SIG-M5 treated with dmso at 0.1 percent for 504 hours (cell line): ENCODE measurements around the gene THPO.

ENCODE experiments used
- DNase-seq: peaks from one replicate; lab custom pipeline; 2025; ENCODE audit not compliant: unreplicated experiment; lab: John Stamatoyannopoulos, UW

Gene THPO

GRCh38 chr3:184377882-184378445, at the start of gene THPO:
Gene THPO (minus strand): TSS chr3:184378207. CDS start chr3:184376259, 1,948 bp downstream.
- DNase-seq, result no peak

GRCh38 chr3:184426691-184427141, 48.7 kb upstream of the THPO start:
- DNase-seq, result no peak

GRCh38 chr3:184423561-184423960, 45.6 kb upstream of the THPO start:
- DNase-seq, result peak; percentile 32

- no peak for DNase-seq
These were observed 41.2 kb upstream of the THPO start for GRCh38 chr3:184419171-184419570.

- DNase-seq, result peak; percentile 63
These were observed 39.8 kb upstream of the THPO start for GRCh38 chr3:184417619-184418327.

- no peak for DNase-seq
These were observed 37.1 kb upstream of the THPO start for GRCh38 chr3:184415203-184415490.

GRCh38 chr3:184414418-184415202, 36.6 kb upstream of the THPO start:
- DNase-seq, result no peak

- no peak for DNase-seq
These were observed 32.0 kb upstream of the THPO start for GRCh38 chr3:184409946-184410500.

- DNase-seq, result no peak
These were observed 31.4 kb upstream of the THPO start for GRCh38 chr3:184409331-184409926.

- no peak for DNase-seq
These were observed 27.3 kb upstream of the THPO start for GRCh38 chr3:184405075-184406030.

- no peak for DNase-seq
These were observed 21.4 kb upstream of the THPO start for GRCh38 chr3:184399410-184399809.

- no peak for DNase-seq
These were observed 17.3 kb upstream of the THPO start for GRCh38 chr3:184395320-184395660.

- DNase-seq, result no peak
These were observed 13.3 kb upstream of the THPO start for GRCh38 chr3:184391266-184391665.

GRCh38 chr3:184389935-184390528, 12.0 kb upstream of the THPO start:
- no peak for DNase-seq

- no peak for DNase-seq
These were observed 11.4 kb upstream of the THPO start for GRCh38 chr3:184389384-184389783.

GRCh38 chr3:184388936-184389230, 10.9 kb upstream of the THPO start:
- DNase-seq, result no peak

GRCh38 chr3:184388164-184388935, 10.3 kb upstream of the THPO start:
- DNase-seq, result no peak

- DNase-seq, result no peak
These were observed 9.2 kb upstream of the THPO start for GRCh38 chr3:184387174-184387714.
